Heart left ventricle (tissue), 13 donors: ENCODE results near the gene VAV1.
"Not testable (repeated sequence)": the region's sequence is repeated elsewhere in the genome, so short reads cannot be mapped to it uniquely, and the experiment has no call there.

Source experiments
- POLR2A ChIP-seq, 2 donors: fragments of 450-650 bp; IDR thresholded peaks; one replicate each; pipeline ENCODE4 v1.6.1; 2017; ENCODE audit warnings: antibody characterized with exemption in 2 of 2, mild to moderate bottlenecking in 2 of 2, moderate library complexity in 2 of 2
- TF ChIP-seq, protein P1 (sequence below), 12 donors: fragments of 200-600 bp; sonication (generic) in 4 of 12; IDR thresholded peaks; one replicate each; pipeline versions ENCODE4 v1.5.0 to v1.8.0; 2018 to 2022; ENCODE audit warnings: antibody characterized with exemption in 12 of 12, mild to moderate bottlenecking in 5 of 12
- donor health status: ischemic (EF 13 %, LVEDD 7.1; RV severe dilation, severe dysfunction).
- donor health status: DM: no; HTN: yes; CAD: no.
- donor health status: DM: no; HTN: no; CAD: no.
- donor health status: ischemic (EF 25% LVEDD 6.9; RV normal size, moderate dysfunction).
- donor health status: ischemic (EF 25% LVEDD 5.7; RV mildly dilated, moderate dysfunction).
- donor health status: ischemic (EF 35%, LVEDD 5.7; RV mildly dilated, moderate dysfunction).
- donor health status: nonischemic (EF 11% LVEDD 7.7; RV severe dilation, severe dysfunction).
- donor health status: DM: yes; HTN: yes; CAD: no.
- donor health status: PGD.
- donor health status: ischemic (EF 29% LVEDD 5.4; RV normal size, mild dysfunction).
- donor health status: nonischemic (EF 23%, LVEDD 6.1; RV moderate dilation, normal function).

DNA sequence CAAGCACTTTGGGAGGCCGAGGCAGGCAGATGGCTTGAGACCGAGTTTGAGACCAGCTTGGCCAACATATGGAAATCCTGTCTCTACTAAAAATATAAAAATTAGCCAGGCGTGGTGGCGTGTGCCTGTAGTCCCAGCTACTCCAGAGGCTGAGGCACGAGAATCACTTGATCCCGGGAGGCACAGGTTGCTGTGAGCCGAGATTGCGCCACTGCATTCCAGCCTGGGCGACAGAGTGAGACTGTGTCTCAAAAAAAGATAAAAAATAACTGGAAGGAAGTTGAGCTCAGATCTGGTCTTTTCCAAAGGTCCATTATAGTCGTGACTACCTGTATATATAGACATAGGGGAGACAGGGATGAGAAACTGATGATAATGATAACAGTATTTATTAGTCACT lies 24.0 kb upstream of the VAV1 start:
- TF ChIP-seq, protein P1, sequence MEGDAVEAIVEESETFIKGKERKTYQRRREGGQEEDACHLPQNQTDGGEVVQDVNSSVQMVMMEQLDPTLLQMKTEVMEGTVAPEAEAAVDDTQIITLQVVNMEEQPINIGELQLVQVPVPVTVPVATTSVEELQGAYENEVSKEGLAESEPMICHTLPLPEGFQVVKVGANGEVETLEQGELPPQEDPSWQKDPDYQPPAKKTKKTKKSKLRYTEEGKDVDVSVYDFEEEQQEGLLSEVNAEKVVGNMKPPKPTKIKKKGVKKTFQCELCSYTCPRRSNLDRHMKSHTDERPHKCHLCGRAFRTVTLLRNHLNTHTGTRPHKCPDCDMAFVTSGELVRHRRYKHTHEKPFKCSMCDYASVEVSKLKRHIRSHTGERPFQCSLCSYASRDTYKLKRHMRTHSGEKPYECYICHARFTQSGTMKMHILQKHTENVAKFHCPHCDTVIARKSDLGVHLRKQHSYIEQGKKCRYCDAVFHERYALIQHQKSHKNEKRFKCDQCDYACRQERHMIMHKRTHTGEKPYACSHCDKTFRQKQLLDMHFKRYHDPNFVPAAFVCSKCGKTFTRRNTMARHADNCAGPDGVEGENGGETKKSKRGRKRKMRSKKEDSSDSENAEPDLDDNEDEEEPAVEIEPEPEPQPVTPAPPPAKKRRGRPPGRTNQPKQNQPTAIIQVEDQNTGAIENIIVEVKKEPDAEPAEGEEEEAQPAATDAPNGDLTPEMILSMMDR (IDR thresholded peaks at IDR 0.05) = not testable (repeated sequence)
- not testable (repeated sequence) for TF ChIP-seq POLR2A (IDR thresholded peaks at IDR 0.05)
